OCI-LY1 (cell line): ENCODE measurements around the gene DRAM1.

ENCODE experiments used
- EZH2 ChIP-seq: fragments of 200-600 bp; sonication (generic), shearing (Covaris generic); IDR thresholded peaks from 2 replicates; pipeline ENCODE4 v1.8.0; 2017; ENCODE audit warnings: borderline replicate concordance, mixed run types, mild to moderate bottlenecking, antibody characterized with exemption, low read length, moderate library complexity, mixed read lengths
- TF ChIP-seq, protein P1 (sequence below): fragments of 200-600 bp; sonication (generic), shearing (Covaris generic); IDR thresholded peaks from 2 replicates; pipeline ENCODE4 v1.5.1; 2017; ENCODE audit warnings: mild to moderate bottlenecking, antibody characterized with exemption, low read length, moderate library complexity, mixed read lengths

DNA sequence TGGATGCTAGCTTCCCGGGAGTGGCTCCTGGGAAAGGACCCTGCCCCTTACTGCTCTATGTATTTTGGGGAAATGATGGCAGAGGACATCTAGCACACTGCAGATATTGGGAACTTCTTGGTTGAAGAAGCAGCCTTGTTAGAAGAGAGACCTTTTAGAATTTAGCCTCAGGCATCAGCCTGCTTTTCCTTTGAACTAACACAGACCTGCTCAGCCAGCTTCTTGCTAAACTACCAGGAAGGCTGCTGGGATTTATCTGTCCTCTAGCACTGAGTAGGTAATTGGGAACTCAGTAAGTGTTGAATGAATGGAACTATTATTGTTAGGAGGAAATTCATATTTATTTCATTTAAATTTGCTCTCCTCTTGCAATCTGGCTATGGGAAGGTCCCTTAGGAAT is 77.3 kb downstream of the DRAM1 start:
- TF ChIP-seq, protein P1, sequence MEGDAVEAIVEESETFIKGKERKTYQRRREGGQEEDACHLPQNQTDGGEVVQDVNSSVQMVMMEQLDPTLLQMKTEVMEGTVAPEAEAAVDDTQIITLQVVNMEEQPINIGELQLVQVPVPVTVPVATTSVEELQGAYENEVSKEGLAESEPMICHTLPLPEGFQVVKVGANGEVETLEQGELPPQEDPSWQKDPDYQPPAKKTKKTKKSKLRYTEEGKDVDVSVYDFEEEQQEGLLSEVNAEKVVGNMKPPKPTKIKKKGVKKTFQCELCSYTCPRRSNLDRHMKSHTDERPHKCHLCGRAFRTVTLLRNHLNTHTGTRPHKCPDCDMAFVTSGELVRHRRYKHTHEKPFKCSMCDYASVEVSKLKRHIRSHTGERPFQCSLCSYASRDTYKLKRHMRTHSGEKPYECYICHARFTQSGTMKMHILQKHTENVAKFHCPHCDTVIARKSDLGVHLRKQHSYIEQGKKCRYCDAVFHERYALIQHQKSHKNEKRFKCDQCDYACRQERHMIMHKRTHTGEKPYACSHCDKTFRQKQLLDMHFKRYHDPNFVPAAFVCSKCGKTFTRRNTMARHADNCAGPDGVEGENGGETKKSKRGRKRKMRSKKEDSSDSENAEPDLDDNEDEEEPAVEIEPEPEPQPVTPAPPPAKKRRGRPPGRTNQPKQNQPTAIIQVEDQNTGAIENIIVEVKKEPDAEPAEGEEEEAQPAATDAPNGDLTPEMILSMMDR = no peak
- no peak for TF ChIP-seq EZH2
